H9 (cell line): ENCODE results near the gene ECE2. TPM values are rescaled to one million over a fixed set of nuclear protein-coding genes. Genes with fewer than 3 reads are reported as not detected.

ENCODE experiments used
- DNase-seq: peaks from one replicate; pipeline ENCODE4 v3.0.0-alpha.2; 2017
- H2AFZ ChIP-seq: one replicate; pipeline ENCODE4 v1.6.1; 2013; ENCODE audit warnings: mild to moderate bottlenecking, low read length, control low read depth, moderate library complexity
- H2AK5ac ChIP-seq: 2 replicates; pipeline ENCODE4 v1.6.1; 2013; ENCODE audit warnings: low read length, control low read depth, mixed read lengths; ENCODE audit not compliant: insufficient read length
- H2BK120ac ChIP-seq: one replicate; pipeline ENCODE4 v1.6.1; 2013; ENCODE audit warnings: low read depth, mild to moderate bottlenecking, low read length, control low read depth, inconsistent platforms; ENCODE audit not compliant: poor library complexity, severe bottlenecking
- H2BK12ac ChIP-seq: 2 replicates; pipeline ENCODE4 v1.6.1; 2013; ENCODE audit warnings: low read length, control low read depth, mixed read lengths, low read depth; ENCODE audit not compliant: insufficient read length
- H2BK15ac ChIP-seq: 2 replicates; pipeline ENCODE4 v1.6.1; 2013; ENCODE audit warnings: low read depth, low read length, control low read depth
- H2BK20ac ChIP-seq: one replicate; pipeline ENCODE4 v1.6.1; 2013; ENCODE audit warnings: low read depth, mild to moderate bottlenecking, low read length, control low read depth, inconsistent platforms; ENCODE audit not compliant: poor library complexity, severe bottlenecking
- H2BK5ac ChIP-seq: 2 replicates; pipeline ENCODE4 v1.6.1; 2013; ENCODE audit warnings: low read length, control low read depth, mixed read lengths; ENCODE audit not compliant: insufficient read length
- H3K14ac ChIP-seq: 2 replicates; pipeline ENCODE4 v1.6.1; 2013; ENCODE audit warnings: low read length, control low read depth; ENCODE audit not compliant: insufficient read depth
- H3K18ac ChIP-seq: 2 replicates; pipeline ENCODE4 v1.6.1; 2013; ENCODE audit warnings: low read depth, mild to moderate bottlenecking, mixed read lengths, low read length, control low read depth; ENCODE audit not compliant: insufficient read length
- H3K23ac ChIP-seq: 2 replicates; pipeline ENCODE4 v1.6.1; 2013; ENCODE audit warnings: low read length, control low read depth, mixed read lengths, low read depth; ENCODE audit not compliant: insufficient read length
- H3K23me2 ChIP-seq: 2 replicates; pipeline ENCODE4 v1.6.1; 2013; ENCODE audit warnings: low read depth, mild to moderate bottlenecking, mixed read lengths, low read length, control low read depth; ENCODE audit not compliant: insufficient read length, poor library complexity, severe bottlenecking
- H3K27ac ChIP-seq: 2 replicates; pipeline ENCODE4 v1.5.1; 2013; ENCODE audit warnings: low read length, control low read depth, mixed read lengths, low read depth; ENCODE audit not compliant: insufficient read length
- H3K27me3 ChIP-seq: 2 replicates; pipeline ENCODE4 v1.6.1; 2013; ENCODE audit warnings: low read length, control low read depth, inconsistent platforms; ENCODE audit not compliant: insufficient read depth
- H3K4ac ChIP-seq: 2 replicates; pipeline ENCODE4 v1.6.1; 2013; ENCODE audit warnings: low read depth, mild to moderate bottlenecking, control low read depth, inconsistent platforms, low read length, moderate library complexity
- H3K4me1 ChIP-seq: 2 replicates; pipeline ENCODE4 v1.6.1; 2013; ENCODE audit warnings: low read length, control low read depth, inconsistent platforms; ENCODE audit not compliant: insufficient read depth
- H3K4me2 ChIP-seq: 2 replicates; pipeline ENCODE4 v1.6.1; 2013; ENCODE audit warnings: low read length, control low read depth, mixed read lengths; ENCODE audit not compliant: insufficient read length, insufficient read depth
- H3K56ac ChIP-seq: 2 replicates; pipeline ENCODE4 v1.6.1; 2013; ENCODE audit warnings: low read depth, mild to moderate bottlenecking, mixed read lengths, low read length, control low read depth; ENCODE audit not compliant: insufficient read length
- H3K79me1 ChIP-seq: 2 replicates; pipeline ENCODE4 v1.6.1; 2013; ENCODE audit warnings: low read depth, mild to moderate bottlenecking, moderate library complexity, low read length, control low read depth, inconsistent platforms; ENCODE audit not compliant: insufficient read depth, poor library complexity, severe bottlenecking
- H3K79me2 ChIP-seq: 2 replicates; pipeline ENCODE4 v1.6.1; 2013; ENCODE audit warnings: low read length, control low read depth, inconsistent platforms; ENCODE audit not compliant: insufficient read depth
- H3K9ac ChIP-seq: 2 replicates; pipeline ENCODE4 v1.6.1; 2013; ENCODE audit warnings: low read length, control low read depth, mixed read lengths; ENCODE audit not compliant: insufficient read length; ENCODE audit errors: extremely low read depth
- H3K9me3 ChIP-seq: one replicate; pipeline ENCODE4 v1.6.1; 2013; ENCODE audit warnings: low read depth, low read length, inconsistent platforms; ENCODE audit not compliant: control insufficient read depth
- H3T11ph ChIP-seq: one replicate; pipeline ENCODE4 v1.6.1; 2013; ENCODE audit warnings: mild to moderate bottlenecking, low read length, control low read depth, inconsistent platforms
- H4K20me1 ChIP-seq: one replicate; pipeline ENCODE4 v1.6.1; 2013; ENCODE audit not compliant: control insufficient read depth, insufficient read length, insufficient read depth
- H4K5ac ChIP-seq: 2 replicates; pipeline ENCODE4 v1.6.1; 2013; ENCODE audit warnings: low read depth, mild to moderate bottlenecking, mixed read lengths, low read length, control low read depth; ENCODE audit not compliant: insufficient read length
- H4K8ac ChIP-seq: replicated peaks from 2 replicates; pipeline ENCODE4 v1.6.1; 2013; ENCODE audit warnings: low read length, control low read depth, mixed read lengths, low read depth; ENCODE audit not compliant: insufficient read length
- H4K91ac ChIP-seq: 2 replicates; pipeline ENCODE4 v1.6.1; 2013; ENCODE audit warnings: low read depth, mild to moderate bottlenecking, moderate library complexity, mixed read lengths, low read length, control low read depth; ENCODE audit not compliant: insufficient read length
- H3K27ac Mint-ChIP-seq, 3 experiments: 2 replicates in 2 of 3; 3 replicates in 1 of 3; pipeline ENCODE4 v1.8.0; 2020 to 2021; ENCODE audit warnings: mixed read lengths in 3 of 3, mild to moderate bottlenecking in 1 of 3, moderate library complexity in 1 of 3
- H3K27me3 Mint-ChIP-seq: 2 replicates; pipeline ENCODE4 v1.8.0; 2021; ENCODE audit warnings: low read depth, mild to moderate bottlenecking, moderate library complexity, mixed read lengths
- H3K36me3 Mint-ChIP-seq, 3 experiments: 2 replicates in 2 of 3; 3 replicates in 1 of 3; pipeline ENCODE4 v1.8.0; 2020 to 2021; ENCODE audit warnings: low read depth in 3 of 3, mixed read lengths in 3 of 3; ENCODE audit not compliant: insufficient read depth in 1 of 3
- H3K4me1 Mint-ChIP-seq, 2 experiments: 2 replicates each; pipeline ENCODE4 v1.8.0; 2020; ENCODE audit warnings: mixed read lengths in 2 of 2
- H3K4me3 Mint-ChIP-seq, 2 experiments: 2 replicates in 1 of 2; 3 replicates in 1 of 2; pipeline ENCODE4 v1.8.0; 2020 to 2021; ENCODE audit warnings: mild to moderate bottlenecking in 2 of 2, mixed read lengths in 2 of 2, moderate library complexity in 1 of 2
- H3K9me3 Mint-ChIP-seq, 2 experiments: 2 replicates in 1 of 2; 3 replicates in 1 of 2; pipeline ENCODE4 v1.8.0; 2020; ENCODE audit warnings: mild to moderate bottlenecking in 2 of 2, mixed read lengths in 2 of 2, moderate library complexity in 1 of 2
- WGBS: extraction: QIAGEN DNeasy Blood & Tissue Kit; methylation state at CpG from one replicate; pipeline ENCODE4 v1.1.7; 2013; ENCODE audit warnings: missing lambda C conversion rate, low lambda C conversion rate, mixed read lengths; ENCODE audit not compliant: insufficient read length; ENCODE audit errors: extremely low coverage; 5-methylcytosine and 5-hydroxymethylcytosine counted together
- total RNA-seq: library from RNA; stranded (reverse); gene quantifications from 2 replicates; pipeline ENCODE4 v1.2.1, GENCODE V29; 2021
- TF ChIP-seq, protein P1 (sequence below): fragments of 200-600 bp; sonication (generic); conservative IDR thresholded peaks from 3 replicates; pipeline ENCODE4 v1.8.0; 2021; ENCODE audit warnings: antibody characterized with exemption, mild to moderate bottlenecking

The ECE2 gene
- total RNA-seq, 1 experiment from 2014 or later = not detected

DNA sequence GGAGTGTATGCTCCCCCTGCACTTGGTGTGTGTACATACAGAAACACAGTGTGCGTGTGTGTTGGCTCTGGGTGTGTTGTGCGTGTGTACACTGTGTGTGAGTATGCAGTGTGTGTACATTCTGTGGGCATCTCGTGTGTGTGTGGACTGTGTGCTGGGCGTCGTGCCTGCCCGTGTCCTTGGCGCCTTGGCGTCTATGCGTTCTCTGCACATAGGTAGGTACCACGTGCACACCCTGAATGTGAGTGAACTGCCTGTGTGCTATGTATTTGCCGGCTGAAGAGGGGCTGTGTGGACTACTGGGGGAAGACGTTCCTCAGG lies 481 bp upstream of the ECE2 start:
- Histone ChIP-seq H3K56ac (no peak overlapping the region), H2BK12ac (no peak overlapping the region), H3K14ac (peak overlapping the region; percentile 37; the same call in 1 of the 2 replicates), H2BK20ac (no peak overlapping the region), H3K18ac (peak overlapping the region; percentile 27), H2BK5ac (no peak overlapping the region), H2BK120ac (no peak overlapping the region), H4K5ac (no peak overlapping the region), H2AFZ (no peak overlapping the region), H3K9me3 (no peaks in the 10 kb centered on the region), H3K4ac (no peak overlapping the region), H3K23me2 (peaks cover 2% of the 10 kb centered on the region), H2BK15ac (no peak overlapping the region), H4K91ac (no peak overlapping the region), H4K20me1 (no peaks in the 10 kb centered on the region), H3K9ac (no peak overlapping the region), H3K27me3 (peaks cover 8% of the 10 kb centered on the region; the same call in 1 of the 2 replicates), H3K79me2 (no peaks in the 10 kb centered on the region), H3K79me1 (no peaks in the 10 kb centered on the region), H3K27ac (no peak overlapping the region), H3K4me2 (peak overlapping the region; percentile 22), H2AK5ac (no peak overlapping the region), H3T11ph (no peak overlapping the region), H3K23ac (peak overlapping the region; percentile 17), H4K8ac (peak overlapping the region; percentile 3), H3K4me1 (no peaks in the 10 kb centered on the region)
- Mint-ChIP-seq H3K36me3 (no peaks in the 10 kb centered on the region; a peak in 1 of 7 replicates), H3K27ac (no peak overlapping the region; a peak in 1 of 7 replicates), H3K9me3 (no peaks in the 10 kb centered on the region), H3K4me3 (peak overlapping the region in 1 of 2 experiments; percentile 72; a peak in 3 of 5 replicates), H3K27me3 (peaks cover 15% of the 10 kb centered on the region), H3K4me1 (peaks cover 0 to 6% of the 10 kb centered on the region in 2 experiments; a peak in 2 of 4 replicates)
- TF ChIP-seq, protein P1, sequence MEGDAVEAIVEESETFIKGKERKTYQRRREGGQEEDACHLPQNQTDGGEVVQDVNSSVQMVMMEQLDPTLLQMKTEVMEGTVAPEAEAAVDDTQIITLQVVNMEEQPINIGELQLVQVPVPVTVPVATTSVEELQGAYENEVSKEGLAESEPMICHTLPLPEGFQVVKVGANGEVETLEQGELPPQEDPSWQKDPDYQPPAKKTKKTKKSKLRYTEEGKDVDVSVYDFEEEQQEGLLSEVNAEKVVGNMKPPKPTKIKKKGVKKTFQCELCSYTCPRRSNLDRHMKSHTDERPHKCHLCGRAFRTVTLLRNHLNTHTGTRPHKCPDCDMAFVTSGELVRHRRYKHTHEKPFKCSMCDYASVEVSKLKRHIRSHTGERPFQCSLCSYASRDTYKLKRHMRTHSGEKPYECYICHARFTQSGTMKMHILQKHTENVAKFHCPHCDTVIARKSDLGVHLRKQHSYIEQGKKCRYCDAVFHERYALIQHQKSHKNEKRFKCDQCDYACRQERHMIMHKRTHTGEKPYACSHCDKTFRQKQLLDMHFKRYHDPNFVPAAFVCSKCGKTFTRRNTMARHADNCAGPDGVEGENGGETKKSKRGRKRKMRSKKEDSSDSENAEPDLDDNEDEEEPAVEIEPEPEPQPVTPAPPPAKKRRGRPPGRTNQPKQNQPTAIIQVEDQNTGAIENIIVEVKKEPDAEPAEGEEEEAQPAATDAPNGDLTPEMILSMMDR = no peak
- WGBS = no CpG with 5 or more reads among the region's 12 CpGs
- DNase-seq = no peak
